Gastroesophageal sphincter (tissue), 4 donors: ENCODE data around the gene SLC46A1. TPM values are rescaled to one million over a fixed set of nuclear protein-coding genes. Genes with fewer than 3 reads are reported as not detected.

Experiments
- ATAC-seq: fragments of 150-250 bp; one replicate; pipeline ENCODE4 v1.9.1; 2016; ENCODE audit warnings: mild to moderate bottlenecking, moderate library complexity
- H3K27ac ChIP-seq, 4 donors: fragments of 200-600 bp; sonication (generic) in 3 of 4; 1 replicate in 3 of 4; 2 replicates in 1 of 4; pipeline ENCODE4 v1.5.1; 2016 to 2019
- H3K27me3 ChIP-seq: fragments of 200-600 bp; sonication (generic); one replicate; pipeline ENCODE4 v1.5.1; 2019
- H3K36me3 ChIP-seq, 2 donors: fragments of 200-600 bp; sonication (generic); one replicate each; pipeline ENCODE4 v1.5.1; 2019; ENCODE audit warnings: control low read depth in 1 of 2
- H3K4me1 ChIP-seq, 3 donors: fragments of 200-600 bp; sonication (generic); 1 replicate in 2 of 3; 2 replicates in 1 of 3; pipeline ENCODE4 v1.5.1; 2016 to 2019; ENCODE audit warnings: control low read depth in 2 of 3
- H3K4me3 ChIP-seq, 2 donors: fragments of 200-600 bp; sonication (generic); one replicate each; pipeline ENCODE4 v1.5.1; 2019; ENCODE audit warnings: mild to moderate bottlenecking in 1 of 2, moderate library complexity in 1 of 2
- H3K9me3 ChIP-seq, 3 donors: fragments of 200-600 bp; sonication (generic); one replicate each; pipeline ENCODE4 v1.5.1; 2017 to 2019; ENCODE audit warnings: control low read depth in 2 of 3
- CTCF ChIP-seq, 4 experiments: fragments of 200-600 bp in 2 of 4; fragments of 450-650 bp in 2 of 4; sonication (generic) in 1 of 4; IDR thresholded peaks; one replicate each; pipeline ENCODE4 v1.5.1; 2017 to 2019; ENCODE audit warnings: antibody characterized with exemption in 4 of 4, mild to moderate bottlenecking in 2 of 4, moderate library complexity in 2 of 4
- EP300 ChIP-seq: sonication (generic); formaldehyde crosslinking; IDR thresholded peaks from one replicate; pipeline ENCODE4 v1.6.1; 2017; ENCODE audit warnings: antibody characterized with exemption, mild to moderate bottlenecking
- POLR2A ChIP-seq, 2 donors: fragments of 450-650 bp; IDR thresholded peaks; one replicate each; pipeline ENCODE4 v1.6.1; 2017; ENCODE audit warnings: antibody characterized with exemption in 2 of 2, mild to moderate bottlenecking in 2 of 2, moderate library complexity in 1 of 2
- POLR2AphosphoS5 ChIP-seq: sonication (generic); formaldehyde crosslinking; IDR thresholded peaks from one replicate; pipeline ENCODE4 v1.6.1; 2017; ENCODE audit warnings: antibody characterized with exemption
- WGBS, 2 donors: methylation state at CpG; one replicate each; pipeline ENCODE4 v1.1.5; 2018; ENCODE audit warnings: low coverage in 1 of 2; 5-methylcytosine and 5-hydroxymethylcytosine counted together
- total RNA-seq, 4 donors: library from RNA; depleted of rRNA; stranded (reverse); fragments of >200 nt; gene quantifications; one replicate each; pipeline ENCODE4 v1.1.0, GENCODE V29; 2016

Gene SLC46A1
- total RNA-seq, 4 donors from 2014 or later = 7.9 to 9.7 (median 8.4) TPM

GRCh38 chr17:28350271-28350670 lies 55.7 kb downstream of the SLC46A1 start:
- Histone ChIP-seq H3K4me3 (no peak overlapping the region), H3K27me3 (no peaks in the 10 kb centered on the region), H3K9me3 (no peaks in the 10 kb centered on the region), H3K4me1 (peaks cover 0 to 21% (median 0%) of the 10 kb centered on the region in 3 donors), H3K27ac (no peak overlapping the region), H3K36me3 (peaks cover 0 to 99% of the 10 kb centered on the region in 2 donors)
- 93% methylated on average over 3 of the region's 7 CpGs; no CpG with 5 or more reads in 1 of the 2 donors for WGBS, 2 donors
- no peak for ATAC-seq
- TF ChIP-seq CTCF (IDR thresholded peaks at IDR 0.05) = no peak
- TF ChIP-seq POLR2AphosphoS5 = no peak
- TF ChIP-seq POLR2A (IDR thresholded peaks at IDR 0.05) = no peak
- no peak for TF ChIP-seq EP300

- TF ChIP-seq POLR2A (IDR thresholded peaks at IDR 0.05) (no peak), EP300 (no peak), POLR2AphosphoS5 (no peak), CTCF (IDR thresholded peaks at IDR 0.05) (no peak)
- no peak for ATAC-seq
- no peaks in the 10 kb centered on the region for H3K27me3 ChIP-seq
- H3K4me1 ChIP-seq = peaks cover 0 to 16% (median 0%) of the 10 kb centered on the region in 3 donors
- H3K36me3 ChIP-seq = peaks cover 0 to 99% of the 10 kb centered on the region in 2 donors
- no peak overlapping the region for H3K27ac ChIP-seq
- WGBS, 2 donors = 17% methylated on average over 1 of the region's 3 CpGs; no CpG with 5 or more reads in 1 of the 2 donors
- no peaks in the 10 kb centered on the region for H3K9me3 ChIP-seq
- no peak overlapping the region for H3K4me3 ChIP-seq
Measured at GRCh38 chr17:28348979-28349378, 57.0 kb downstream of the SLC46A1 start.

- Histone ChIP-seq H3K4me1 (peaks cover 0 to 16% (median 0%) of the 10 kb centered on the region in 3 donors), H3K9me3 (no peaks in the 10 kb centered on the region), H3K4me3 (no peak overlapping the region), H3K27me3 (no peaks in the 10 kb centered on the region), H3K27ac (peak overlapping the region in 2 of 4 donors; percentile 20 to 29), H3K36me3 (peaks cover 0 to 99% of the 10 kb centered on the region in 2 donors)
- WGBS, 2 donors = 93% methylated on average over 3 of the region's 8 CpGs; no CpG with 5 or more reads in 1 of the 2 donors
- TF ChIP-seq CTCF (IDR thresholded peaks at IDR 0.05) (no peak), POLR2AphosphoS5 (no peak), EP300 (no peak), POLR2A (IDR thresholded peaks at IDR 0.05) (no peak)
- no peak for ATAC-seq
Measured at GRCh38 chr17:28347261-28347891, 58.6 kb downstream of the SLC46A1 start.

- TF ChIP-seq CTCF (IDR thresholded peaks at IDR 0.05) (peak in 1 of 4 experiments; percentile 17), POLR2AphosphoS5 (no peak)
- ATAC-seq = no peak
- Histone ChIP-seq H3K4me3 (no peak overlapping the region), H3K4me1 (peaks cover 0 to 16% (median 0%) of the 10 kb centered on the region in 3 donors), H3K27me3 (no peaks in the 10 kb centered on the region), H3K9me3 (no peaks in the 10 kb centered on the region), H3K27ac (peak overlapping the region in 2 of 4 donors; percentile 20 to 29), H3K36me3 (peaks cover 0 to 99% of the 10 kb centered on the region in 2 donors)
- WGBS, 2 donors = 66 to 69% methylated on average over 2 to 7 of the region's 7 CpGs
Measured at GRCh38 chr17:28346746-28347246, 59.2 kb downstream of the SLC46A1 start.

- H3K36me3 ChIP-seq = peaks cover 0 to 99% of the 10 kb centered on the region in 2 donors
- no peak for TF ChIP-seq CTCF (IDR thresholded peaks at IDR 0.05)
- TF ChIP-seq EP300 = no peak
- no peak for TF ChIP-seq POLR2A (IDR thresholded peaks at IDR 0.05)
- no peak for TF ChIP-seq POLR2AphosphoS5
- H3K4me3 ChIP-seq = no peak overlapping the region
- no peaks in the 10 kb centered on the region for H3K9me3 ChIP-seq
- H3K4me1 ChIP-seq = peaks cover 0 to 16% (median 0%) of the 10 kb centered on the region in 3 donors
- peak overlapping the region in 1 of 4 donors; percentile 20 for H3K27ac ChIP-seq
- ATAC-seq = no peak
- no peaks in the 10 kb centered on the region for H3K27me3 ChIP-seq
- WGBS, 2 donors = 54 to 71% methylated on average over 1 to 2 of the region's 2 CpGs
Measured at GRCh38 chr17:28346199-28346580, 59.8 kb downstream of the SLC46A1 start.
